H1 (cell line): ENCODE measurements around the gene FOXM1. TPM values are rescaled to one million over a fixed set of nuclear protein-coding genes. Genes with fewer than 3 reads are reported as not detected.

Experiments used
- ATF3 ChIP-seq: IDR thresholded peaks from 2 replicates; pipeline ENCODE4 v1.6.1; 2011; ENCODE audit warnings: low read depth, mild to moderate bottlenecking, low read length; ENCODE audit not compliant: insufficient read depth
- CREB1 ChIP-seq: IDR thresholded peaks from 2 replicates; pipeline ENCODE4 v1.6.1; 2012; ENCODE audit warnings: inconsistent platforms
- EZH2 ChIP-seq: fragments of 200-600 bp; sonication (generic); IDR thresholded peaks from 2 replicates; pipeline ENCODE4 v1.7.1; 2012; ENCODE audit warnings: low read depth, mild to moderate bottlenecking, moderate library complexity, low read length, inconsistent platforms; ENCODE audit not compliant: severe bottlenecking
- GTF2F1 ChIP-seq: IDR thresholded peaks from 2 replicates; pipeline ENCODE4 v1.6.1; 2012; ENCODE audit warnings: low read depth, low read length, improper control_type of control experiment, borderline replicate concordance
- KDM1A ChIP-seq: fragments of 200-600, 300-600 bp; sonication (generic); IDR thresholded peaks from 2 replicates; pipeline ENCODE4 v1.7.1; 2016; ENCODE audit warnings: mild to moderate bottlenecking, low read length, borderline replicate concordance
- SIN3A ChIP-seq, 2 experiments: IDR thresholded peaks in 1 of 2; conservative IDR thresholded peaks in 1 of 2; 2 replicates each; pipeline ENCODE4 v1.6.1; 2011 to 2012; ENCODE audit warnings: low read length in 2 of 2, improper control_type of control experiment in 1 of 2, low read depth in 1 of 2, mild to moderate bottlenecking in 1 of 2
- polyA plus RNA-seq, 7 experiments: library from polyadenylated mRNA; depleted of rRNA in 3 of 7; stranded (reverse) in 5 of 7; unstranded in 2 of 7; fragments of >200 nt in 5 of 7; fragments of 200-250 nt in 2 of 7; gene quantifications; 1 replicate in 5 of 7; 2 replicates in 1 of 7; 4 replicates in 1 of 7; pipeline versions ENCODE4 v1.2.1 to v1.2.3, GENCODE V29; 2011 to 2013; ENCODE audit warnings: missing spikeins in 2 of 7, mixed read lengths in 2 of 7
- total RNA-seq: library from RNA; stranded (reverse); fragmentation: NEBNext Ultra II Directional; extraction: Animal tissue kit (Norgen Biotek cat#: 25700); gene quantifications from 2 replicates; pipeline ENCODE4 v1.2.1, GENCODE V29; 2021

The FOXM1 gene
- total and polyA plus RNA-seq, 2 of the 8 experiments (the other 6 are each of a cell fraction or from before 2014, with no cell fraction given): 58.1 to 121 TPM

DNA sequence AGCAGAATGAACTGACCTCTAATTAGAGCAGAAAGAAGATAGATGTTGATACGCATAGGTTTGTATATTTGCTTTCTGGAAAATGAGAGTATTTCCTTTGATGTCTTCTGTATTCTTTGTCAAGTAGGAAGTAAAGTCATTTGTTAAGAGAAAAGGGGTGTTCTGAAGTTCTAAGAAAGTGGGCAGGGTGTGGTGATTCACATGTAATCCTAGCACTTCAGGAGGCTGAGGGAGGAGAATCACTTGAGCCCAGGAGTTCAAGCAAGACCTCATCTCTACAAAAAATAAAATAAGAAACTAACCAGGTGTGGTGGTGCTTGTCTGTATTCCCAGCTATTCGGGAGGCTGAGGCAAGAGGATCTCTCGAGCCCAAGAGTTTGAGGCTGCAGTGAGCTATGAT is 2.9 kb upstream of the FOXM1 start (continued):
- TF ChIP-seq ATF3 (no peak), KDM1A (no peak), CREB1 (no peak), SIN3A (conservative IDR thresholded peaks at IDR 0.05 in 1 of 2, IDR thresholded peaks at IDR 0.05 in 1 of 2; ENCODE audit: low read depth in 1 of 2, low read length in 2 of 2) (no peak), GTF2F1 (no peak), EZH2 (no peak)
